Naive thymus-derived CD4-positive, alpha-beta T cell (primary cell): ENCODE results near the gene TM4SF20. TPM values are rescaled to one million over a fixed set of nuclear protein-coding genes. Genes with fewer than 3 reads are reported as not detected.
A peak's percentile ranks its signal among the peaks of the same experiment; 100 is the strongest.

Experiments
- ATAC-seq: fragments of 150-1000 bp; cut with Tn5 transposase; 2 replicates; pipeline ENCODE4 v1.10.0; 2021; ENCODE audit warnings: mild to moderate bottlenecking, moderate library complexity
- CTCF ChIA-PET: fragments of 350-600 bp; sonication (Branson Sonifier 250); formaldehyde crosslinking; loops from one replicate; lab custom pipeline; 2021; ENCODE audit warnings: antibody characterized with exemption; lab: Charles Lee
- POLR2A ChIA-PET: fragments of 350-600 bp; sonication (Branson Sonifier 250); formaldehyde crosslinking; loops from one replicate; lab custom pipeline; 2021; ENCODE audit warnings: antibody characterized with exemption, inconsistent platforms; lab: Charles Lee
- DNase-seq, 9 donors: peaks; one replicate each; pipeline versions ENCODE4 v3.0.0 to v3.0.0-alpha.2; 2020 to 2022; ENCODE audit warnings: mixed read lengths in 1 of 9
- H3K27ac ChIP-seq: one replicate; pipeline ENCODE4 v1.7.0; 2013; ENCODE audit warnings: mild to moderate bottlenecking, low read depth, low read length, moderate library complexity
- H3K27me3 ChIP-seq, 2 donors: one replicate each; pipeline ENCODE4 v1.7.0; 2013; ENCODE audit warnings: low read length in 2 of 2, mild to moderate bottlenecking in 2 of 2, moderate library complexity in 2 of 2; ENCODE audit not compliant: control insufficient read depth in 2 of 2, insufficient read depth in 2 of 2
- H3K36me3 ChIP-seq, 3 experiments: 1 replicate in 2 of 3; 2 replicates in 1 of 3; pipeline ENCODE4 v1.7.0; 2013; ENCODE audit warnings: low read length in 3 of 3, mild to moderate bottlenecking in 3 of 3, moderate library complexity in 1 of 3; ENCODE audit not compliant: insufficient read depth in 3 of 3, control insufficient read depth in 2 of 3
- H3K4me1 ChIP-seq, 2 donors: one replicate each; pipeline ENCODE4 v1.7.0; 2013; ENCODE audit warnings: low read length in 2 of 2, mild to moderate bottlenecking in 2 of 2, moderate library complexity in 1 of 2; ENCODE audit not compliant: control insufficient read depth in 2 of 2, insufficient read depth in 2 of 2
- H3K4me3 ChIP-seq: 2 replicates; pipeline ENCODE4 v1.7.0; 2013; ENCODE audit warnings: mild to moderate bottlenecking, low read length
- H3K9me3 ChIP-seq, 3 experiments: 1 replicate in 2 of 3; 2 replicates in 1 of 3; pipeline ENCODE4 v1.7.0; 2013; ENCODE audit warnings: low read length in 3 of 3; ENCODE audit not compliant: control insufficient read depth in 2 of 3
- H3K27ac Mint-ChIP-seq, 9 donors: one replicate each; pipeline ENCODE4 v1.8.0; 2020 to 2022; ENCODE audit warnings: mixed read lengths in 9 of 9, mild to moderate bottlenecking in 8 of 9, moderate library complexity in 5 of 9, inconsistent platforms in 2 of 9
- H3K27me3 Mint-ChIP-seq, 5 donors: one replicate each; pipeline ENCODE4 v1.8.0; 2021 to 2022; ENCODE audit warnings: mixed read lengths in 5 of 5, mild to moderate bottlenecking in 1 of 5
- H3K36me3 Mint-ChIP-seq, 5 donors: one replicate each; pipeline ENCODE4 v1.8.0; 2020 to 2022; ENCODE audit warnings: mixed read lengths in 5 of 5, mild to moderate bottlenecking in 3 of 5, inconsistent platforms in 1 of 5
- H3K4me1 Mint-ChIP-seq, 7 donors: one replicate each; pipeline ENCODE4 v1.8.0; 2020 to 2022; ENCODE audit warnings: mixed read lengths in 7 of 7, mild to moderate bottlenecking in 3 of 7, inconsistent platforms in 1 of 7
- H3K4me3 Mint-ChIP-seq, 10 donors: one replicate each; pipeline ENCODE4 v1.8.0; 2020 to 2022; ENCODE audit warnings: mild to moderate bottlenecking in 10 of 10, mixed read lengths in 10 of 10, moderate library complexity in 6 of 10, inconsistent platforms in 2 of 10
- H3K9me3 Mint-ChIP-seq, 11 donors: one replicate each; pipeline ENCODE4 v1.8.0; 2020 to 2022; ENCODE audit warnings: mixed read lengths in 11 of 11, mild to moderate bottlenecking in 4 of 11, inconsistent platforms in 1 of 11, moderate library complexity in 1 of 11
- intact Hi-C, 2 donors: fragments of 100-400 bp; cut with micrococcal nuclease; formaldehyde crosslinking; loops; one replicate each; pipeline ENCODE4 v1.15.1; 2023
- polyA plus RNA-seq, 2 donors: library from polyadenylated mRNA; unstranded; fragments of 300-500 nt; fragmentation: Illumina TruSeq; gene quantifications; one replicate each; pipeline ENCODE4 v1.2.3, GENCODE V29; 2021
- total RNA-seq, 6 experiments: library from RNA in 5 of 6; stranded (reverse) in 5 of 6; gene quantifications; 1 replicate in 5 of 6; 2 replicates in 1 of 6; pipeline ENCODE4 v1.2.3 and lab custom pipeline; 2021 to 2026

The TM4SF20 gene
- total and polyA plus RNA-seq, 7 experiments from 2014 or later, result 0.09 TPM; not detected in 6

DNA sequence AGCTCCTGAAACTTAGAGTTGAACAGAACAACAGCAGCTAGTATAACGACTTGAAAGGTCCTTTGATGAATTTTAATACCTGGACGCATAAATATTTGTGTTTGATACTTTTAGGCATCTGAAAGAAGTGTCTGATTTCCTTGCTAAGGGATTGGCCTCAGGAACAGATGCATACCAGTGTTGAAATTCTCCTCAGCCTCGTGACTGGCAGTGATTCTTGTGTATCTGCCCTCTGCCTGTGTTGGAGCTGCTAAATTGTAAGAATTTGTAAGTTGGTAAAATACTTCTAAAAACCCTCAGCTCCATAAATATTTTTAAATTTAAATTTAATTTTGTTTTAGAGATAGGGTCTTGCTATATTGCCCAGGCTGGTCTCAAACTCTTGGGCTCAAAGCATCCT lies 31.1 kb upstream of the TM4SF20 start:
- Mint-ChIP-seq H3K27me3 (no peaks in the 10 kb centered on the region), H3K4me3 (no peak overlapping the region), H3K4me1 (peaks cover 10 to 37% (median 29%) of the 10 kb centered on the region in 7 donors), H3K27ac (no peak overlapping the region), H3K9me3 (peaks cover 0 to 2% (median 0%) of the 10 kb centered on the region in 11 donors), H3K36me3 (no peaks in the 10 kb centered on the region)
- intact Hi-C loops, result loop anchor here in 1 of 2 donors (2.0 kb wide), 1 partner anchor 51 kb away; no protein-coding TSS in a partner anchor
- Histone ChIP-seq H3K27ac (no peak overlapping the region), H3K4me3 (no peak overlapping the region), H3K27me3 (no peaks in the 10 kb centered on the region), H3K36me3 (no peaks in the 10 kb centered on the region), H3K4me1 (peaks cover 0 to 9% of the 10 kb centered on the region in 2 donors), H3K9me3 (no peaks in the 10 kb centered on the region)
- ATAC-seq, result no peak
- CTCF ChIA-PET, result interaction anchor here (0.6 kb wide), 2 partner anchors 24 to 1750 kb away, joined by 3 to 4 read pairs; no protein-coding TSS in a partner anchor
- POLR2A ChIA-PET, result no interaction called here
- no peak for DNase-seq

DNA sequence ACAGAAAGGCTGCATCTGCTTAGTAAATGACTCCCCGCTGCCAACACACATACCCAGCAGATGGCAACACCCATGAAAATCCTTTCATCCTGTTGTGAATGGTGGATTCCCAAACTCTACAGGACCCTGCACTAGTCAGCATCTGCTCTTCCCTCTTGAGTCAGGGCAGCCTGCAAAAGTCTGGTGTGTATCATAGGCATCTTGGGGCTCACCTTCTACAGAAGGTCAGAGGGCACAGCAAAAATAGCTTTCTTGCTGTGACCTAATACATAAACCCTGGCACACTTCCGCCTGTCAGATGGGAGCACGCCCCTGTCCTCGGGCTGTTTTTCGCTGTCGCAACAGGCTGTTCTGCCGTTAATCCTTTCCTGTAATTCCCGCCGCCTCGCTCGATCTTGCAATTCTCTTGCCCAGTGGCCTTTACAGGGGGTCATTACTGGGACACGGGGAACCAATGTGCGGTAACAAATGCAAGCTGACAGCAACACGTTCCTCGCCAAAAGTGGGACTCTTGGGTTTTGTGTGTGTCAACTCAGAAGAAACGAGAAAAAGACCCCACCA lies 28.6 kb upstream of the TM4SF20 start:
- DNase-seq (peak in 1 of 9 donors; percentile 9), ATAC-seq (peak; percentile 75)
- H3K27me3 ChIP-seq, result no peaks in the 10 kb centered on the region
- peaks cover 10 to 46% (median 37%) of the 10 kb centered on the region in 7 donors for H3K4me1 Mint-ChIP-seq
- CTCF ChIA-PET, result interaction anchor here (0.7 kb wide), 1 partner anchor 23 kb away, joined by 3 read pairs; no protein-coding TSS in a partner anchor
- no peak overlapping the region for H3K4me3 Mint-ChIP-seq
- H3K27me3 Mint-ChIP-seq, result no peaks in the 10 kb centered on the region
- H3K4me1 ChIP-seq, result peaks cover 0 to 9% of the 10 kb centered on the region in 2 donors
- H3K9me3 ChIP-seq, result no peaks in the 10 kb centered on the region
- H3K27ac ChIP-seq, result no peak overlapping the region
- H3K9me3 Mint-ChIP-seq, result no peaks in the 10 kb centered on the region
- intact Hi-C loops, result loop anchor here (2.0 to 5.0 kb wide), 2 partner anchors 65 to 360 kb away; partner anchors contain the start of gene AGFG1 (in 1 of the 2)
- POLR2A ChIA-PET, result no interaction called here
- H3K36me3 Mint-ChIP-seq, result no peaks in the 10 kb centered on the region
- peak overlapping the region in 3 of 9 donors; percentile 10 to 57 (median 55) for H3K27ac Mint-ChIP-seq
- no peaks in the 10 kb centered on the region for H3K36me3 ChIP-seq
- no peak overlapping the region for H3K4me3 ChIP-seq

DNA sequence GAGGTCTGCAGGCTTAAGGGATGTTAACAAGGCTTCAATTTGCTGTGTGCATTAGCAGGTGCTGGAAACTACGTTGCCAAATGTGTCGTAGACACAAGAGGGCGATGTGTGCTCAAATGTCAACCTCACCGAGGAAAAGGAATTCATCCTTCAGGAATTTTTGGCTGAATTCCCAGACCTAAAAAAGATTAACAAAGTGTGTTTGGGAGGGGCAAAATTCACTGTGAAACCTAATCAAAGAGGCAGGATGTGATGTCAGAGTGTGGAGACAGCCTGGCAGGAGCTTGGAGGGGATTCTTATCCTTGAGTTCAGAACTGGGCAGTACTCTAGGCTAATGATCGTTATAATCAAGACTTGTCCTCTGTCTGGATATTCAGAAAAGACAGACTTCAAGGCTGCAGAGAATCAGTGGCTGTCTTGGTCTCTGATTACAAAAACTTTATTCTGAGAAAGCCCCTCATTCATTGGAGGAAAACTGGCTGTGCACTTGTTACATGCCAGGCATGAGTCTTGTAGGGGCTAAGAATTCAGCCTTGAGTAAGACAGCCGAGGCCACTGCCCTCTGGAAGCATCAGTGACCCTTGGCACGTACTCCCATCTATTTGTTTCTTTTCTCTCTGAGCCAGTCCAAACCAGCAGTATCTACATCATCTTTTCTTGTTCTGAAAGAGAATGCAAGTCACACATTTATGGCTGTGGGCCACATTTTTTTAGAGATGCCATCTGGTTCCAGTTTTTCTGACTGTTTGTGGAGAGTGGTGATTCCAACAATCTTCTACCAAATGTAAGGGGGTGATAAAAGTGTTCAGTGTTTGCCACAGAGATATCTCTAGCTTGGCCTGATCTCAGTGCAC lies 27.3 kb upstream of the TM4SF20 start:
- no peaks in the 10 kb centered on the region for H3K9me3 Mint-ChIP-seq
- Histone ChIP-seq H3K4me1 (peaks cover 0 to 9% of the 10 kb centered on the region in 2 donors), H3K27ac (no peak overlapping the region), H3K9me3 (no peaks in the 10 kb centered on the region), H3K27me3 (no peaks in the 10 kb centered on the region), H3K4me3 (no peak overlapping the region), H3K36me3 (no peaks in the 10 kb centered on the region)
- DNase-seq, result peak in 1 of 9 donors; percentile 5
- no peaks in the 10 kb centered on the region for H3K27me3 Mint-ChIP-seq
- H3K36me3 Mint-ChIP-seq, result no peaks in the 10 kb centered on the region
- H3K27ac Mint-ChIP-seq, result peak overlapping the region in 5 of 9 donors; percentile 14 to 78 (median 56)
- ATAC-seq, result no peak
- CTCF ChIA-PET, result interaction anchor here (0.8 kb wide), 1 partner anchor 58 kb away, joined by 3 read pairs; no protein-coding TSS in a partner anchor
- peak overlapping the region in 4 of 10 donors; percentile 5 to 41 (median 20) for H3K4me3 Mint-ChIP-seq
- intact Hi-C loops, result loop anchor here (2.0 to 5.0 kb wide), 2 partner anchors 66 to 361 kb away; partner anchors contain the start of gene AGFG1 (in 1 of the 2)
- H3K4me1 Mint-ChIP-seq, result peaks cover 10 to 36% (median 28%) of the 10 kb centered on the region in 7 donors
- POLR2A ChIA-PET, result no interaction called here

DNA sequence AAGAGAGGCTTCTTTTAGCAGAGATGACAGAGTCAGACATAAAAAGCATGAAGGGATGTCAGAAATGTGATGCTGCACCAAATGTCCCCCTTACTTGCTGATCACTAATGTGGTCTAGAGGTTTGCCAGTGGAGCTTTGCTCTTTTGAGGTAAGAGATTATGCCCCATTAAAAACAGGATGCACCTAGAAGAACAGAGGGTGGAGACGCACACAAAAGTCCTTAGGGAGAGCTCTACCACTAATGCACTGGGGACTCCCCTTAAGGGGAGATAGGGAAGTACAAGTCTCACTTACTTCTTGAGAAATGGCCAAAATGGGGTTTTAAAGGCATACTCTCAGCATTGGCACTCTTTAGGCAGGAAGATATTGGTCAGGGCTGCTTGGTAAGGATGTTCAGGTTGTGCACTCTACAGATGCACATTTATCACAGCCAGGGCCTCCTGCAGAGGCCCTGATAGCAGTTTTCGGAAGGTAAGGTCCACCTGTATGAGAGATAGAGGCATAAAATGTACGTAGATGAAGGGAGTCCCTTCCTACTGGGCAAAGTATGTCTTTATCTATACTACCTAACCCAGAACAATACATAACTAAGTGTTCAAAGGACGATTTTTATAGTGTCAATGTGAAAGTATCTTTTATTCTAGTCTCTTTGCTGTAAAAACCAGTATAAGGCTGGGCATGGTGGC lies 25.6 kb upstream of the TM4SF20 start:
- peak overlapping the region in 6 of 9 donors; percentile 17 to 73 (median 36) for H3K27ac Mint-ChIP-seq
- peaks cover 0 to 9% of the 10 kb centered on the region in 2 donors for H3K4me1 ChIP-seq
- ATAC-seq (peak; percentile 56), DNase-seq (peak in 5 of 9 donors; percentile 7 to 40 (median 31))
- peaks cover 8 to 30% (median 21%) of the 10 kb centered on the region in 7 donors for H3K4me1 Mint-ChIP-seq
- no peaks in the 10 kb centered on the region for H3K9me3 Mint-ChIP-seq
- H3K27ac ChIP-seq, result no peak overlapping the region
- POLR2A ChIA-PET, result no interaction called here
- H3K36me3 ChIP-seq, result no peaks in the 10 kb centered on the region
- H3K4me3 ChIP-seq, result no peak overlapping the region
- no peaks in the 10 kb centered on the region for H3K27me3 ChIP-seq
- no peaks in the 10 kb centered on the region for H3K27me3 Mint-ChIP-seq
- H3K4me3 Mint-ChIP-seq, result peak overlapping the region in 2 of 10 donors; percentile 1 to 16
- CTCF ChIA-PET, result interaction anchor here (1.0 kb wide), 1 partner anchor 15 kb away, joined by 3 read pairs; no protein-coding TSS in a partner anchor
- H3K9me3 ChIP-seq, result no peaks in the 10 kb centered on the region
- intact Hi-C loops, result loop anchor here in 1 of 2 donors (5.0 kb wide), 1 partner anchor 363 kb away; no protein-coding TSS in a partner anchor
- no peaks in the 10 kb centered on the region for H3K36me3 Mint-ChIP-seq

DNA sequence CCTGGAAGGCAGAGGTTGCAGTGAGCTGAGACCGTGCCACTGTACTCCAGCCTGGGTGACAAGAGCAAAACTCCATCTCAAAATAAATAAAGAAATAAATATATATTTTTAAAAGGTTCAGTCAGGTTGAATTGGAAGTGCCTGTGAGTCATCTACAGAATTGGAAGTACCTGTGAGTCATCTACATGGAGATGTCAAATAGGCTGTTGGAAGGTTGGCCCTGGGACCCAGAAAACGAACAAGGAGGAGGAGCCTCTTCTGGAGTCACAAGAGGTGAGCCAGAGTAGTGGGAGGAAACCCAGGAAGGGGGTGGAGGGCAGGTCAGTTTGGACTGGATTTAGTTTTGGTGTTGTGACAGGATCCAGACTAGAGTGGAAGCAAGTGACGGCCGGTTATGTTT lies 23.9 kb upstream of the TM4SF20 start:
- H3K9me3 Mint-ChIP-seq, result no peaks in the 10 kb centered on the region
- Histone ChIP-seq H3K27me3 (no peaks in the 10 kb centered on the region), H3K4me1 (peaks cover 0 to 9% of the 10 kb centered on the region in 2 donors), H3K27ac (no peak overlapping the region), H3K4me3 (no peak overlapping the region), H3K9me3 (no peaks in the 10 kb centered on the region), H3K36me3 (no peaks in the 10 kb centered on the region)
- no peaks in the 10 kb centered on the region for H3K36me3 Mint-ChIP-seq
- no peak overlapping the region for H3K4me3 Mint-ChIP-seq
- no peak for DNase-seq
- ChIA-PET CTCF (no interaction called here), POLR2A (no interaction called here)
- intact Hi-C loops, result no loop called here
- peaks cover 0 to 1% (median 0%) of the 10 kb centered on the region in 5 donors for H3K27me3 Mint-ChIP-seq
- peak overlapping the region in 3 of 9 donors; percentile 12 to 67 (median 59) for H3K27ac Mint-ChIP-seq
- no peak for ATAC-seq
- peaks cover 10 to 32% (median 24%) of the 10 kb centered on the region in 7 donors for H3K4me1 Mint-ChIP-seq

DNA sequence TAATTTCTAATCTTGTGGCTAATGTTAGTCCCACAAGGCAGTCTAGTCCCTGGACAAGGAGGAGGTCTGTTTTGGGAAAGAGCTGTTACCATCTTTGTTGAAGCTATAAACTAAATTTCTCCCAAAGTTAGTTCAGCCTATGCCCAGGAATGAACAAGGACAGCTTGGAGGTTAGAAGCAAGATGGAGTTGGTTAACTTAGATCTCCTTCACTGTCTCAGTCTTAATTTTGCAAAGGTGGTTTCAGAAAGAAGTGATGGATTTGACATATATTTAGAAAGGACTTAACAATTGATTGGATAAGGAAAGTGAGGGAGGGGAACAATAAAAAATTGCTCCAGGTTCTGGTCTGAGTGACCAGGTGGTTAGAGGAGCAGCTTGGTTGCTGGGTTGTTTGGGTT lies 23.2 kb upstream of the TM4SF20 start:
- no peaks in the 10 kb centered on the region for H3K9me3 ChIP-seq
- H3K4me3 ChIP-seq, result no peak overlapping the region
- peaks cover 0 to 9% of the 10 kb centered on the region in 2 donors for H3K4me1 ChIP-seq
- ATAC-seq (no peak), DNase-seq (no peak)
- no peaks in the 10 kb centered on the region for H3K27me3 ChIP-seq
- intact Hi-C loops, result no loop called here
- Mint-ChIP-seq H3K4me1 (peaks cover 10 to 38% (median 30%) of the 10 kb centered on the region in 7 donors), H3K27me3 (peaks cover 0 to 4% (median 0%) of the 10 kb centered on the region in 5 donors), H3K9me3 (no peaks in the 10 kb centered on the region), H3K27ac (peak overlapping the region in 1 of 9 donors; percentile 25), H3K36me3 (no peaks in the 10 kb centered on the region), H3K4me3 (no peak overlapping the region)
- H3K27ac ChIP-seq, result no peak overlapping the region
- ChIA-PET POLR2A (no interaction called here), CTCF (no interaction called here)
- H3K36me3 ChIP-seq, result no peaks in the 10 kb centered on the region
